Panc1 (cell line): ENCODE measurements around the gene LSM4.

Source experiments
- CTCF ChIP-seq: fragments of 450-650 bp; IDR thresholded peaks from 2 replicates; pipeline ENCODE4 v1.5.1; 2017; ENCODE audit warnings: mild to moderate bottlenecking
- POLR2AphosphoS5 ChIP-seq: IDR thresholded peaks from 2 replicates; pipeline ENCODE4 v1.6.1; 2012; ENCODE audit warnings: mild to moderate bottlenecking, low read depth, low read length, moderate library complexity
- REST ChIP-seq, 2 experiments: IDR thresholded peaks; 2 replicates each; pipeline ENCODE4 v1.6.1; 2011 to 2012; ENCODE audit warnings: low read depth in 2 of 2, control low read depth in 1 of 2, low read length in 1 of 2, mild to moderate bottlenecking in 1 of 2, moderate library complexity in 1 of 2; ENCODE audit not compliant: insufficient read depth in 1 of 2
- SIN3A ChIP-seq: IDR thresholded peaks from 2 replicates; pipeline ENCODE4 v1.6.1; 2012; ENCODE audit warnings: low read depth, mild to moderate bottlenecking, low read length, moderate library complexity, borderline replicate concordance; ENCODE audit not compliant: insufficient read depth
- TCF7L2 ChIP-seq: IDR thresholded peaks from 2 replicates; pipeline ENCODE4 v1.6.1; 2011; ENCODE audit warnings: mild to moderate bottlenecking, low read depth, low read length, inconsistent platforms

GRCh38 chr19:18264137-18264854 is 58.6 kb downstream of the LSM4 start:
- TF ChIP-seq TCF7L2 = no peak
- no peak for TF ChIP-seq POLR2AphosphoS5
- no peak for TF ChIP-seq CTCF
- TF ChIP-seq SIN3A = no peak
- TF ChIP-seq REST (IDR thresholded peaks at IDR 0.05; ENCODE audit: insufficient read depth in 1 of 2, low read depth in 2 of 2, low read length in 1 of 2) = no peak
